ENCODE data around the gene PARP4. TPM values are rescaled to one million over a fixed set of nuclear protein-coding genes. Genes with fewer than 3 reads are reported as not detected.

Gene PARP4
- total RNA-seq, 2 donors from 2014 or later = 44.7 to 49.0 TPM

Other genes with a start within 250 kb of the PARP4 start
- gene C1QTNF9, start 203.2 kb downstream of the PARP4 start, total RNA-seq = not detected
- not detected for gene ATP12A, start 167.6 kb upstream of the PARP4 start, total RNA-seq

Measured in T-helper 17 cell (primary cell).